Keratinocyte (primary cell): ENCODE measurements around the gene CTTN. TPM values are rescaled to one million over a fixed set of nuclear protein-coding genes. Genes with fewer than 3 reads are reported as not detected.

Experiments
- DNase-seq: peaks from one replicate; pipeline ENCODE4 v3.0.0-alpha.2; 2011; ENCODE audit warnings: low read depth, missing footprints, low spot score
- FAIRE-seq: peaks from 2 replicates; lab custom pipeline; 2011; peaks lifted over from hg19 to GRCh38; lab: Jason Lieb, UNC
- H2AFZ ChIP-seq: 2 replicates; pipeline ENCODE4 v1.6.0; 2012; ENCODE audit warnings: low read length, control low read depth, inconsistent platforms; ENCODE audit not compliant: control insufficient read depth
- H3K27ac ChIP-seq: 2 replicates; pipeline ENCODE4 v1.5.1; 2011; ENCODE audit warnings: low read length; ENCODE audit not compliant: control insufficient read depth, insufficient read depth
- H3K27me3 ChIP-seq: 3 replicates; pipeline ENCODE4 v1.6.0; 2011; ENCODE audit warnings: low read length; ENCODE audit not compliant: control insufficient read depth, insufficient read depth; ENCODE audit errors: extremely low read depth
- H3K36me3 ChIP-seq, 2 experiments: 2 replicates in 1 of 2; 3 replicates in 1 of 2; pipeline ENCODE4 v1.5.1; 2011; ENCODE audit warnings: low read length in 2 of 2, mild to moderate bottlenecking in 1 of 2; ENCODE audit not compliant: control insufficient read depth in 2 of 2, insufficient read depth in 2 of 2; ENCODE audit errors: extremely low read depth in 1 of 2
- H3K4me1 ChIP-seq: 3 replicates; pipeline ENCODE4 v1.5.1; 2011; ENCODE audit warnings: low read length; ENCODE audit not compliant: control insufficient read depth, insufficient read depth; ENCODE audit errors: extremely low read depth
- H3K4me2 ChIP-seq: 3 replicates; pipeline ENCODE4 v1.6.0; 2011; ENCODE audit warnings: low read depth, low read length; ENCODE audit not compliant: control insufficient read depth, insufficient read depth; ENCODE audit errors: extremely low read depth
- H3K4me3 ChIP-seq, 3 experiments: fragments of 200-600 bp in 1 of 3; sonication (generic) in 1 of 3; 2 replicates in 2 of 3; 3 replicates in 1 of 3; pipeline ENCODE4 v1.5.1; 2011 to 2016; ENCODE audit warnings: low read length in 3 of 3, mild to moderate bottlenecking in 3 of 3, control low read depth in 2 of 3, inconsistent platforms in 1 of 3, low read depth in 1 of 3, mixed read lengths in 1 of 3, mixed run types in 1 of 3, moderate library complexity in 1 of 3; ENCODE audit not compliant: control insufficient read depth in 2 of 3, insufficient read depth in 2 of 3; ENCODE audit errors: extremely low read depth in 1 of 3
- H3K79me2 ChIP-seq: 2 replicates; pipeline ENCODE4 v1.6.0; 2012; ENCODE audit warnings: low read length; ENCODE audit not compliant: control insufficient read depth, insufficient read depth
- H3K9ac ChIP-seq: 3 replicates; pipeline ENCODE4 v1.6.0; 2011; ENCODE audit warnings: low read length; ENCODE audit not compliant: control insufficient read depth, insufficient read depth; ENCODE audit errors: extremely low read depth
- H3K9me1 ChIP-seq: 3 replicates; pipeline ENCODE4 v1.6.0; 2011; ENCODE audit warnings: low read length; ENCODE audit not compliant: control insufficient read depth, insufficient read depth; ENCODE audit errors: extremely low read depth
- H3K9me3 ChIP-seq: 2 replicates; pipeline ENCODE4 v1.5.1; 2012; ENCODE audit warnings: low read depth, low read length; ENCODE audit not compliant: control insufficient read depth
- H4K20me1 ChIP-seq: 3 replicates; pipeline ENCODE4 v1.6.0; 2011; ENCODE audit warnings: low read length; ENCODE audit not compliant: control insufficient read depth, insufficient read depth; ENCODE audit errors: extremely low read depth
- EZH2 ChIP-seq: IDR thresholded peaks from one replicate; pipeline ENCODE4 v1.6.1; 2012; ENCODE audit warnings: inconsistent platforms, mild to moderate bottlenecking, low read length, moderate library complexity
- dilution Hi-C: fragments of 300-500 bp; cut with MboI; formaldehyde crosslinking; loops from one replicate; pipeline ENCODE4 v1.7.0; 2020; ENCODE audit warnings: low sequenced_read_pairs; ENCODE audit not compliant: extremely low pct_ligation_motif_present
- polyA plus RNA-seq, 5 experiments: library from polyadenylated mRNA; depleted of rRNA in 3 of 5; stranded (reverse) in 3 of 5; stranded (forward) in 1 of 5; unstranded in 1 of 5; fragments of >200 nt; gene quantifications; 1 replicate in 1 of 5; 2 replicates in 3 of 5; 3 replicates in 1 of 5; pipeline versions ENCODE4 v1.2.1 to v1.2.3, GENCODE V29; 2011 to 2012; ENCODE audit warnings: missing spikeins in 2 of 5, low read depth in 1 of 5, low replicate concordance in 1 of 5
- TF ChIP-seq, protein P1 (sequence below), 3 experiments: IDR thresholded peaks in 1 of 3; conservative IDR thresholded peaks in 1 of 3; optimal IDR thresholded peaks in 1 of 3; 2 replicates in 2 of 3; 3 replicates in 1 of 3; pipeline versions ENCODE3 to v1.5.1; 2011; ENCODE audit warnings: low read length in 3 of 3, mild to moderate bottlenecking in 3 of 3, moderate library complexity in 2 of 3, control low read depth in 1 of 3, inconsistent platforms in 1 of 3; ENCODE audit not compliant: insufficient read depth in 2 of 3; ENCODE audit errors: extremely low read depth in 1 of 3

The CTTN gene
- polyA plus RNA-seq, 1 donor (not counting 4 experiments of a cell fraction or from before 2014, with no cell fraction given), result 184 TPM

DNA sequence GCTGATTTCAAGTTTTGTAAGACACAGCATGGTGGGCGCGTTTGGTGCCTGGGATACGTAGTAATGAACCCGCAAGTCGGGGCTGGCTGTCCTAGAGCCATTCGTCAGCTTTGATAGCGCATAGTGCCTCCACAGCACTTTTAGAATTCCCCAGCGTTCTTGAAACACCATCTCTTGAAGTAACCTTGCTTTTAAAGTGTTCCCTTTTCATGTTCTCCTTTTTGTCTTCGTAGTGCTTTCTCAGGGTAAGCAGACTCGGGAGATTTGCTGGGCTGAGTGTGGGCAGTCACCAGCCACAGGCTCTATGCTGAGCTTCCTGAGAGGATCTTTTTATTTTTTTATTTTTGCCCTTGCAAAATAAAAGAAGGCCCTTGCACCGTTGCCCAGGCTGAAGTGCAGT is 39.6 kb upstream of the CTTN start:
- no peaks in the 10 kb centered on the region for H3K27me3 ChIP-seq
- H3K4me2 ChIP-seq, result no peak overlapping the region
- no peaks in the 10 kb centered on the region for H3K4me1 ChIP-seq
- H3K9me3 ChIP-seq, result no peaks in the 10 kb centered on the region
- no peak overlapping the region for H2AFZ ChIP-seq
- H3K9ac ChIP-seq, result no peak overlapping the region
- no peaks in the 10 kb centered on the region for H3K79me2 ChIP-seq
- FAIRE-seq, result no peak
- DNase-seq, result no peak
- dilution Hi-C loops, result no loop called here
- H3K27ac ChIP-seq, result no peak overlapping the region
- TF ChIP-seq, protein P1, sequence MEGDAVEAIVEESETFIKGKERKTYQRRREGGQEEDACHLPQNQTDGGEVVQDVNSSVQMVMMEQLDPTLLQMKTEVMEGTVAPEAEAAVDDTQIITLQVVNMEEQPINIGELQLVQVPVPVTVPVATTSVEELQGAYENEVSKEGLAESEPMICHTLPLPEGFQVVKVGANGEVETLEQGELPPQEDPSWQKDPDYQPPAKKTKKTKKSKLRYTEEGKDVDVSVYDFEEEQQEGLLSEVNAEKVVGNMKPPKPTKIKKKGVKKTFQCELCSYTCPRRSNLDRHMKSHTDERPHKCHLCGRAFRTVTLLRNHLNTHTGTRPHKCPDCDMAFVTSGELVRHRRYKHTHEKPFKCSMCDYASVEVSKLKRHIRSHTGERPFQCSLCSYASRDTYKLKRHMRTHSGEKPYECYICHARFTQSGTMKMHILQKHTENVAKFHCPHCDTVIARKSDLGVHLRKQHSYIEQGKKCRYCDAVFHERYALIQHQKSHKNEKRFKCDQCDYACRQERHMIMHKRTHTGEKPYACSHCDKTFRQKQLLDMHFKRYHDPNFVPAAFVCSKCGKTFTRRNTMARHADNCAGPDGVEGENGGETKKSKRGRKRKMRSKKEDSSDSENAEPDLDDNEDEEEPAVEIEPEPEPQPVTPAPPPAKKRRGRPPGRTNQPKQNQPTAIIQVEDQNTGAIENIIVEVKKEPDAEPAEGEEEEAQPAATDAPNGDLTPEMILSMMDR (optimal IDR thresholded peaks at IDR 0.05 in 1 of 3, IDR thresholded peaks at IDR 0.05 in 1 of 3, conservative IDR thresholded peaks at IDR 0.05 in 1 of 3; ENCODE audit: extremely low read depth in 1 of 3, insufficient read depth in 2 of 3, low read length in 3 of 3), result no peak
- no peak for TF ChIP-seq EZH2
- no peak overlapping the region for H3K4me3 ChIP-seq
- no peaks in the 10 kb centered on the region for H3K9me1 ChIP-seq
- H3K36me3 ChIP-seq, result peaks cover 29 to 33% of the 10 kb centered on the region in 2 experiments
- no peaks in the 10 kb centered on the region for H4K20me1 ChIP-seq

DNA sequence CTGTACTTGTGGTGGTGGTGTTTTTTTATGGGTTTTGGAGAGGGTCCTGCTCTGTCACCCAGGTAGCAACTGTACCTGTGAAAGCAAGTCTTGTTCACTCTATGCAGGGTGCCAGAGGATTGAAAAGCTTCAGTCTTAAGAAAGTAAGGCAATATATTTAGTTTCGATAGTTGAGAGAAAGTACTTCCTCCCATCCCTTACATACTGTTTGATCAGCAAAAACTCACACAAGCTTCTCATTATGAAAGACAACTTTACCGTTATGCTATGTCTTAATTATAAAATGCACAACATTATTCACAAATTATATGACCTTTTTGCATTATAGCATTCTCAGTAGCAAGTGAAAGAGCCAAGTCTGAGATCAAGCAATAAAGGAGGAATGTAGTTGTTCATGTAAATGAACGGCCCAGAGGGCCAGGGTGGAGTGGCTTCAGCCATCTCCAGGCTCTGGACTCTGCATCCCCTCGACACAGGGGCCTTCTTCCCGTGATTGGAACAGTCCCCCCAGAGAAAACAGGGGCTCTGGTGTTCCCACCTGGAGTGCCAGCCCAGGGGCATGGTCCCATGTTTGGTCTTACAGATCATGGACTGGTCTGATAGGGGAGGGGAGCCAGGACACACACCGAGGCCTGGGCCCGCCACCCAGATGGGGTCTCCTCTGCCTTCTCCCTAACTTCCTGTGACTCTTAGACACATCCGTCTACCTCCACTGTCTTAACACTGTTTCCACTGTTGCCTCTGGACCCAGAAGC is 38.7 kb upstream of the CTTN start:
- Histone ChIP-seq H2AFZ (no peak overlapping the region), H3K27ac (no peak overlapping the region), H3K9ac (no peak overlapping the region), H3K27me3 (no peaks in the 10 kb centered on the region), H3K36me3 (peaks cover 29 to 36% of the 10 kb centered on the region in 2 experiments), H4K20me1 (no peaks in the 10 kb centered on the region), H3K4me2 (no peak overlapping the region), H3K9me1 (no peaks in the 10 kb centered on the region), H3K9me3 (no peaks in the 10 kb centered on the region), H3K79me2 (no peaks in the 10 kb centered on the region), H3K4me3 (no peak overlapping the region), H3K4me1 (no peaks in the 10 kb centered on the region)
- no peak for FAIRE-seq
- no peak for TF ChIP-seq EZH2
- TF ChIP-seq, protein P1 (optimal IDR thresholded peaks at IDR 0.05 in 1 of 3, IDR thresholded peaks at IDR 0.05 in 1 of 3, conservative IDR thresholded peaks at IDR 0.05 in 1 of 3; ENCODE audit: extremely low read depth in 1 of 3, insufficient read depth in 2 of 3, low read length in 3 of 3), result no peak
- dilution Hi-C loops, result no loop called here
- DNase-seq, result no peak
